Mesenchymal stem cell (in vitro differentiated cells and primary cell): ENCODE data around the gene GTPBP1.

Experiments
- DNase-seq: peaks from one replicate; pipeline ENCODE4 v3.0.0-alpha.2; 2013
- H2AFZ ChIP-seq: one replicate; pipeline ENCODE4 v1.6.1; 2013; ENCODE audit warnings: low read depth, mild to moderate bottlenecking, control low read depth, inconsistent platforms, low read length, moderate library complexity
- H2AK5ac ChIP-seq: 2 replicates; pipeline ENCODE4 v1.6.1; 2013; ENCODE audit warnings: low read length, moderate library complexity, mild to moderate bottlenecking, inconsistent platforms; ENCODE audit not compliant: severe bottlenecking
- H2BK120ac ChIP-seq: one replicate; pipeline ENCODE4 v1.6.1; 2013; ENCODE audit warnings: low read depth, mild to moderate bottlenecking, inconsistent platforms, low read length, moderate library complexity
- H2BK12ac ChIP-seq, 2 experiments: one replicate each; pipeline ENCODE4 v1.6.1; 2013; ENCODE audit warnings: inconsistent platforms in 2 of 2, low read length in 2 of 2, mild to moderate bottlenecking in 2 of 2, moderate library complexity in 2 of 2, control low read depth in 1 of 2
- H2BK15ac ChIP-seq: one replicate; pipeline ENCODE4 v1.6.1; 2013; ENCODE audit warnings: mild to moderate bottlenecking, low read depth, inconsistent platforms; ENCODE audit not compliant: poor library complexity, severe bottlenecking
- H2BK5ac ChIP-seq: 2 replicates; pipeline ENCODE4 v1.6.1; 2013; ENCODE audit warnings: low read depth, mild to moderate bottlenecking, low read length, control low read depth, inconsistent platforms; ENCODE audit not compliant: poor library complexity, severe bottlenecking
- H3K14ac ChIP-seq, 2 experiments: one replicate each; pipeline ENCODE4 v1.6.1; 2013; ENCODE audit warnings: inconsistent platforms in 2 of 2, low read length in 2 of 2, control low read depth in 1 of 2, mild to moderate bottlenecking in 1 of 2, moderate library complexity in 1 of 2
- H3K18ac ChIP-seq, 2 experiments: one replicate each; pipeline ENCODE4 v1.6.1; 2013; ENCODE audit warnings: inconsistent platforms in 2 of 2, low read length in 2 of 2, control low read depth in 1 of 2, low read depth in 1 of 2, mild to moderate bottlenecking in 1 of 2
- H3K23ac ChIP-seq, 2 experiments: one replicate each; pipeline ENCODE4 v1.6.1; 2013; ENCODE audit warnings: inconsistent platforms in 2 of 2, low read length in 2 of 2, mild to moderate bottlenecking in 2 of 2, moderate library complexity in 2 of 2, control low read depth in 1 of 2
- H3K27ac ChIP-seq: 2 replicates; pipeline ENCODE4 v1.5.1; 2013; ENCODE audit warnings: mild to moderate bottlenecking, moderate library complexity, low read length, control low read depth, inconsistent platforms; ENCODE audit not compliant: poor library complexity, severe bottlenecking
- H3K27me3 ChIP-seq, 2 experiments: 2 replicates each; pipeline versions ENCODE4 v1.6.1 to v1.7.0; 2013; ENCODE audit warnings: low read length in 2 of 2, mild to moderate bottlenecking in 2 of 2, moderate library complexity in 2 of 2, control low read depth in 1 of 2, inconsistent platforms in 1 of 2; ENCODE audit not compliant: control insufficient read depth in 1 of 2, insufficient read depth in 1 of 2
- H3K36me3 ChIP-seq, 2 experiments: 2 replicates each; pipeline versions ENCODE4 v1.6.1 to v1.7.0; 2013; ENCODE audit warnings: low read length in 2 of 2, control low read depth in 1 of 2, inconsistent platforms in 1 of 2, low read depth in 1 of 2, mild to moderate bottlenecking in 1 of 2; ENCODE audit not compliant: insufficient read depth in 2 of 2, control insufficient read depth in 1 of 2
- H3K4ac ChIP-seq, 2 experiments: one replicate each; pipeline ENCODE4 v1.6.1; 2013; ENCODE audit warnings: inconsistent platforms in 2 of 2, low read length in 2 of 2, mild to moderate bottlenecking in 2 of 2, moderate library complexity in 2 of 2, control low read depth in 1 of 2, low read depth in 1 of 2
- H3K4me1 ChIP-seq: 2 replicates; pipeline ENCODE4 v1.6.1; 2013; ENCODE audit warnings: low read depth, low read length, control low read depth; ENCODE audit not compliant: control insufficient read depth, insufficient read depth
- H3K4me2 ChIP-seq: 2 replicates; pipeline ENCODE4 v1.6.1; 2013; ENCODE audit warnings: low read length, mild to moderate bottlenecking, inconsistent platforms; ENCODE audit not compliant: poor library complexity, severe bottlenecking
- H3K4me3 ChIP-seq, 2 experiments: 2 replicates each; pipeline versions ENCODE4 v1.5.1 to v1.7.0; 2013; ENCODE audit warnings: low read length in 2 of 2, mild to moderate bottlenecking in 2 of 2, control low read depth in 1 of 2, low read depth in 1 of 2; ENCODE audit not compliant: insufficient read depth in 1 of 2
- H3K79me1 ChIP-seq: replicated peaks from 2 replicates; pipeline ENCODE4 v1.6.1; 2013; ENCODE audit warnings: mild to moderate bottlenecking, control low read depth, low read length, inconsistent platforms; ENCODE audit not compliant: poor library complexity, severe bottlenecking
- H3K9ac ChIP-seq: 2 replicates; pipeline ENCODE4 v1.7.0; 2013; ENCODE audit warnings: mild to moderate bottlenecking, low read length, moderate library complexity
- H3K9me3 ChIP-seq: 2 replicates; pipeline ENCODE4 v1.7.0; 2013; ENCODE audit warnings: mild to moderate bottlenecking, low read length; ENCODE audit not compliant: control insufficient read depth
- H4K8ac ChIP-seq: one replicate; pipeline ENCODE4 v1.6.1; 2013; ENCODE audit warnings: inconsistent platforms, mild to moderate bottlenecking, low read length, moderate library complexity
- H4K91ac ChIP-seq: one replicate; pipeline ENCODE4 v1.6.1; 2013; ENCODE audit warnings: mild to moderate bottlenecking, low read length, inconsistent platforms
- WGBS: methylation state at CpG from one replicate; pipeline ENCODE4 v1.1.7; 2013; ENCODE audit warnings: mixed read lengths; 5-methylcytosine and 5-hydroxymethylcytosine counted together

GTPBP1 gene

DNA sequence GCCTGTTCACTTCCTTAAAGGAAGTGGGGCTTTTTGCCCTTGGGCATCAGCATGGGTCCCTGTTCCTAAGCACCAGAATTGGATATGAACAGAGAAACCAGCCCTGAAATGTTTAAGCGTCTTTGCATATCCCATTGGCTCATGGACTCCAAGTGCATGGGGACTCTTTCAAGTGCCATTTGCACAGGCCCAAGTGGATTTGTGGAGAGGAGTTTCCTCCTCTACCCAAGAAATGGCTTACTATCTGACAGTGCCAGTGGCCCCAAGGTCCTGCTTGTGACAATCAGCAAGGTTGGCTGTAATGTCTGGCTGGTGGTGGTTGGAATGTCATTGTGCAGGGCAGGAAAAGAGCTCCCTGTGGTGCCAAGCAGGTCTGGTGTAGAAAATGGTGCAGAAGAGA lies 20.0 kb upstream of the GTPBP1 start:
- Histone ChIP-seq H2BK120ac (no peak overlapping the region), H3K27me3 (no peaks in the 10 kb centered on the region), H3K4me3 (no peak overlapping the region), H3K36me3 (peaks cover 55 to 75% of the 10 kb centered on the region in 2 experiments), H3K9ac (no peak overlapping the region), H2BK15ac (no peak overlapping the region), H2AFZ (no peak overlapping the region), H2AK5ac (no peak overlapping the region), H3K4ac (no peak overlapping the region), H3K4me1 (peaks cover 10% of the 10 kb centered on the region), H2BK5ac (no peak overlapping the region), H3K14ac (no peak overlapping the region), H4K8ac (no peak overlapping the region), H3K4me2 (no peak overlapping the region), H4K91ac (no peak overlapping the region), H3K9me3 (no peaks in the 10 kb centered on the region), H3K79me1 (peaks cover 42% of the 10 kb centered on the region), H3K23ac (no peak overlapping the region), H3K27ac (no peak overlapping the region), H2BK12ac (no peak overlapping the region), H3K18ac (no peak overlapping the region)
- DNase-seq = no peak
- 100% methylated on average over 1 of the region's 1 CpG for WGBS

GRCh38 chr22:38689651-38690050 lies 16.1 kb upstream of the GTPBP1 start:
- H3K9me3 ChIP-seq = no peaks in the 10 kb centered on the region
- no peak overlapping the region for H3K14ac ChIP-seq
- no peak overlapping the region for H3K18ac ChIP-seq
- no peak overlapping the region for H4K8ac ChIP-seq
- DNase-seq = no peak
- no CpG with 5 or more reads among the region's 1 CpG for WGBS
- no peak overlapping the region for H3K27ac ChIP-seq
- H3K4ac ChIP-seq = no peak overlapping the region
- H3K23ac ChIP-seq = no peak overlapping the region
- H4K91ac ChIP-seq = no peak overlapping the region
- H3K4me1 ChIP-seq = peaks cover 2% of the 10 kb centered on the region
- H3K27me3 ChIP-seq = no peaks in the 10 kb centered on the region
- no peak overlapping the region for H2AFZ ChIP-seq
- H2BK5ac ChIP-seq = no peak overlapping the region
- H3K4me3 ChIP-seq = no peak overlapping the region
- peaks cover 38% of the 10 kb centered on the region for H3K79me1 ChIP-seq
- H3K4me2 ChIP-seq = no peak overlapping the region
- H2BK12ac ChIP-seq = no peak overlapping the region
- no peak overlapping the region for H3K9ac ChIP-seq
- no peak overlapping the region for H2BK15ac ChIP-seq
- no peak overlapping the region for H2BK120ac ChIP-seq
- no peak overlapping the region for H2AK5ac ChIP-seq
- H3K36me3 ChIP-seq = peaks cover 46 to 87% of the 10 kb centered on the region in 2 experiments

DNA sequence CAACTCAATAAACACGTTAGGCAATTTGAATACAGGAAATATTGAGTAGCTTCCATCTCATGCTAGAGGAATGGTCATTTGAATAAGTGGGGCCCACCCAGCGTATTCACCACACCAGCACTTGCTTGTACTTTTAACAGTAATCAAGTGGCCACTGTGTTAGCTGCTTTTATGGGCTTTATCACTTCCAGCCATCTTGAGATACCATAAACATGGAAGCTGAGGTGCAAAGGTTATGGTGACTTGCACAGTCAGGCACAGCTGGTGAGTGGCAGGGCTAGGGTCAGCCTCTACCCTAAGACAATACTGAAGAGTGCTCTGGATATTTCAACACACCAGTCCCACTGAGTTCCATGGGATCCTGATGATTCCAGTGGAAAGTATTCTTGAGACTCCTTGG lies 11.7 kb upstream of the GTPBP1 start:
- peaks cover 14% of the 10 kb centered on the region for H3K4me1 ChIP-seq

GRCh38 chr22:38694940-38695339 lies 10.8 kb upstream of the GTPBP1 start:
- Histone ChIP-seq H4K91ac (no peak overlapping the region), H3K36me3 (peaks cover 11 to 53% of the 10 kb centered on the region in 2 experiments), H3K79me1 (peaks cover 8% of the 10 kb centered on the region), H3K14ac (no peak overlapping the region), H2AFZ (no peak overlapping the region), H4K8ac (no peak overlapping the region), H3K4me3 (no peak overlapping the region), H2BK12ac (no peak overlapping the region), H2AK5ac (no peak overlapping the region), H2BK5ac (no peak overlapping the region), H3K4ac (no peak overlapping the region), H3K18ac (no peak overlapping the region), H3K9me3 (no peaks in the 10 kb centered on the region), H3K4me2 (no peak overlapping the region), H3K9ac (no peak overlapping the region), H3K27ac (no peak overlapping the region), H3K4me1 (peaks cover 12% of the 10 kb centered on the region), H3K27me3 (no peaks in the 10 kb centered on the region), H2BK15ac (no peak overlapping the region), H3K23ac (no peak overlapping the region), H2BK120ac (no peak overlapping the region)
- 68% methylated on average over 2 of the region's 3 CpGs for WGBS
- no peak for DNase-seq

More for the DNA sequence above, 11.7 kb upstream of the GTPBP1 start:
- Histone ChIP-seq H4K91ac (no peak overlapping the region), H3K27ac (no peak overlapping the region), H3K4ac (no peak overlapping the region), H3K4me2 (no peak overlapping the region), H3K23ac (no peak overlapping the region), H3K14ac (no peak overlapping the region), H2BK15ac (no peak overlapping the region), H3K9me3 (no peaks in the 10 kb centered on the region), H3K36me3 (peaks cover 15 to 58% of the 10 kb centered on the region in 2 experiments), H3K18ac (no peak overlapping the region), H3K4me3 (no peak overlapping the region), H3K27me3 (no peaks in the 10 kb centered on the region), H2BK120ac (no peak overlapping the region), H2BK12ac (no peak overlapping the region), H3K79me1 (peaks cover 12% of the 10 kb centered on the region), H2BK5ac (no peak overlapping the region), H2AFZ (no peak overlapping the region), H3K9ac (no peak overlapping the region), H2AK5ac (no peak overlapping the region), H4K8ac (no peak overlapping the region)
- DNase-seq = peak; percentile 93
- 37% methylated on average over 2 of the region's 2 CpGs for WGBS
